Gastrocnemius medialis (tissue), 4 donors: ENCODE measurements around the gene PLCG2. TPM values are rescaled to one million over a fixed set of nuclear protein-coding genes. Genes with fewer than 3 reads are reported as not detected.

Experiments used
- ATAC-seq, 2 donors: fragments of 150-250 bp; one replicate each; pipeline ENCODE4 v1.9.1; 2016
- DNase-seq, 2 donors: peaks; one replicate each; pipeline ENCODE4 v3.0.0-alpha.2; 2019
- H3K27ac ChIP-seq, 4 donors: fragments of 200-600 bp; sonication (generic); 1 replicate in 1 of 4; 2 replicates in 3 of 4; pipeline ENCODE4 v1.5.1; 2016 to 2018; ENCODE audit warnings: mild to moderate bottlenecking in 2 of 4, moderate library complexity in 1 of 4
- H3K27me3 ChIP-seq, 3 donors: fragments of 200-600 bp; sonication (generic) in 2 of 3; 1 replicate in 1 of 3; 2 replicates in 2 of 3; pipeline versions ENCODE4 v1.5.1 to v1.6.0; 2016 to 2019; ENCODE audit warnings: mild to moderate bottlenecking in 1 of 3, moderate library complexity in 1 of 3
- H3K36me3 ChIP-seq, 2 donors: fragments of 200-600 bp; sonication (generic) in 1 of 2; one replicate each; pipeline ENCODE4 v1.5.1; 2017 to 2018
- H3K4me1 ChIP-seq, 2 donors: fragments of 200-600 bp; sonication (generic) in 1 of 2; one replicate each; pipeline ENCODE4 v1.5.1; 2016 to 2017; ENCODE audit warnings: mild to moderate bottlenecking in 2 of 2
- H3K4me3 ChIP-seq, 4 donors: fragments of 200-600 bp; sonication (generic) in 3 of 4; 1 replicate in 1 of 4; 2 replicates in 3 of 4; pipeline ENCODE4 v1.5.1; 2016 to 2019; ENCODE audit warnings: mild to moderate bottlenecking in 2 of 4
- H3K9me3 ChIP-seq, 3 donors: fragments of 200-600 bp; sonication (generic) in 2 of 3; 1 replicate in 1 of 3; 2 replicates in 2 of 3; pipeline ENCODE4 v1.5.1; 2016 to 2019
- CTCF ChIP-seq, 5 experiments: fragments of 450-650 bp in 3 of 5; fragments of 200-600 bp in 2 of 5; sonication (generic) in 2 of 5; IDR thresholded peaks in 4 of 5; conservative IDR thresholded peaks in 1 of 5; 1 replicate in 4 of 5; 2 replicates in 1 of 5; pipeline ENCODE4 v1.5.1; 2016 to 2019; ENCODE audit warnings: antibody characterized with exemption in 5 of 5, mild to moderate bottlenecking in 3 of 5, moderate library complexity in 3 of 5
- POLR2A ChIP-seq, 2 donors: fragments of 450-650 bp; IDR thresholded peaks; one replicate each; pipeline ENCODE4 v1.6.1; 2017; ENCODE audit warnings: antibody characterized with exemption in 2 of 2, mild to moderate bottlenecking in 2 of 2, moderate library complexity in 2 of 2
- in situ Hi-C, 4 donors: fragments of 200-750 bp; cut with MboI; loops; one replicate each; pipeline versions ENCODE4 v1.15.0 to v1.8.0; 2017; ENCODE audit warnings: low sequenced_read_pairs in 4 of 4
- intact Hi-C: fragments of 100-400 bp; cut with DNase I; formaldehyde crosslinking; loops from one replicate; pipeline ENCODE4 v1.15.1; 2023; ENCODE audit warnings: low total_unique reads
- total RNA-seq, 4 donors: library from RNA; depleted of rRNA; stranded (reverse); fragments of >200 nt; gene quantifications; one replicate each; pipeline versions ENCODE4 v1.1.0 to v1.2.3, GENCODE V29; 2016

Gene PLCG2
- total RNA-seq, 4 donors from 2014 or later = 1.8 to 3.0 (median 2.1) TPM

GRCh38 chr16:81869326-81869725 is 90.2 kb downstream of the PLCG2 start:
- Histone ChIP-seq H3K4me3 (no peak overlapping the region), H3K36me3 (no peaks in the 10 kb centered on the region), H3K27me3 (peaks cover 0 to 2% (median 0%) of the 10 kb centered on the region in 3 donors), H3K9me3 (no peaks in the 10 kb centered on the region), H3K4me1 (no peaks in the 10 kb centered on the region), H3K27ac (no peak overlapping the region)
- DNase-seq = no peak
- TF ChIP-seq POLR2A (IDR thresholded peaks at IDR 0.05) (no peak), CTCF (IDR thresholded peaks at IDR 0.05 in 4 of 5, conservative IDR thresholded peaks at IDR 0.05 in 1 of 5) (no peak)
- intact Hi-C loops (loop anchor here (10.0 kb wide), 1 partner anchor 95 kb away; the partner anchor contains the start of gene PLCG2), in situ Hi-C loops (no loop called here)
- ATAC-seq = no peak

GRCh38 chr16:81873206-81873605 is 94.1 kb downstream of the PLCG2 start:
- in situ Hi-C loops = no loop called here
- no peak for DNase-seq

DNA sequence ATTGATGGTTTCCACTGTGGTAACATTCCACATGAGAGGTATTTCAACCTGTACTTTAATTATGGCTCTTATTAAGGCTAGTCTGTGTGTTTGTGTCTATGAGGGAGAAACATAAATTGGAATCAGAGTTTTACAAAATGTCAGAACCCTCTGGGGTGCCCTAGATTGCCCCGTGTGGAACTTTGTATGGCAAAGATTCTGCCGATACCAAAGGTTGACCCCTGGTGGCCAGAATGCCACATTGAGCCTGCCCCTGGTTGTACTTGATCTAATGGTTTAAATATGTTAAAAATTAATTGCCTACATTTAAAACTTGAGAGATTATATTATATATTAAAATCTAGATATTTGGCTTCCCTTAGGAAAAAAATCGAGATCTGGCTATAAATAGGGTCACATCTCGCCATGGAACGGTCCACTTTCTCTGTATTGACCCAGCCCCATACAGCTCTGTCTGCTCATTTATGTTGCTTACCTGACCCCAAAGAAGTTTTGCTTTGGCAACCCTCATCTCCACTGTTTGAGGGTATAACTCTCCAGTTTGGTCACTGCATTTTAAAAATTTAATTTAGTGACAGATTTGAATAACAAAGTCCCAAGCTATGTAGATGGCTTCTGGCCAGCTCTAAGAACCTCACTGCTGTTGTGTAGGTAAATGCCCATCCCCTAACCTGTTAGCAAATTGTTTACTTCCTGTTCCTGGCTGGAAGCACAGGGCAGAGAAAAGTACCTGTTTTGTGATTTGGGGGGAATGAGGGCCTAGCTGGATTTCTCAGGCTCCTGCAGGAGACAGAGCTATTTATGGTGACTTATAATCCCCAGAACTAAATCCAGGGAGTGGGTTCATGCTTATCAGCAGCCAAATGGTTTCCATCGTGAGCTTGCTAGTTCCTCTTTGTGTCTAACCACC is 95.0 kb downstream of the PLCG2 start:
- Histone ChIP-seq H3K4me3 (no peak overlapping the region), H3K27me3 (no peaks in the 10 kb centered on the region), H3K36me3 (no peaks in the 10 kb centered on the region), H3K4me1 (no peaks in the 10 kb centered on the region), H3K9me3 (no peaks in the 10 kb centered on the region), H3K27ac (no peak overlapping the region)
- intact Hi-C loops (no loop called here), in situ Hi-C loops (no loop called here)
- ATAC-seq (no peak), DNase-seq (no peak)
- TF ChIP-seq CTCF (IDR thresholded peaks at IDR 0.05 in 4 of 5, conservative IDR thresholded peaks at IDR 0.05 in 1 of 5) = peak in 4 of 5 experiments; percentile 39 to 60 (median 46)
- TF ChIP-seq POLR2A (IDR thresholded peaks at IDR 0.05) = no peak

More at GRCh38 chr16:81873206-81873605, 94.1 kb downstream of the PLCG2 start:
- Histone ChIP-seq H3K27me3 (no peaks in the 10 kb centered on the region), H3K9me3 (no peaks in the 10 kb centered on the region), H3K36me3 (no peaks in the 10 kb centered on the region), H3K27ac (no peak overlapping the region), H3K4me1 (no peaks in the 10 kb centered on the region), H3K4me3 (no peak overlapping the region)
- ATAC-seq = no peak
- TF ChIP-seq POLR2A (IDR thresholded peaks at IDR 0.05) (no peak), CTCF (IDR thresholded peaks at IDR 0.05 in 4 of 5, conservative IDR thresholded peaks at IDR 0.05 in 1 of 5) (no peak)
- intact Hi-C loops = no loop called here

DNA sequence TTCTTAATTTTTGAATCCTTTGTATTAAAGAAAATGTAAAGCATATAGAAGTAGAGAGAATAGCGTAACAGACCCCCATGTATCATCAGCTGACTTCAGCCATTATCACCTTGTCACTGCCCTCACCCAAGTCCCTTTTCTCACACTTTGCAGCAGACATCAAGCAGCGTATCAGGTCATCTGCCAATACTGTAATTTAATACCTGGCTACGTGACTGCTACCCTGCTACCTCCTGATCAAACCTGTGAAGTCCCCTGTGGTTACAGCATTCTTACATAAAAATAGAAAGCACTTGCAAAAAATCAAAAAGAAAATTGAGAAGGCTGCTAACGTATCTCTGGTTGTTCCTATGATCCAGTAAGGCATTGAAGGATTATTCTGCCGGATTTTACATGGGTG is 96.4 kb downstream of the PLCG2 start:
- DNase-seq = no peak
- TF ChIP-seq CTCF (IDR thresholded peaks at IDR 0.05 in 4 of 5, conservative IDR thresholded peaks at IDR 0.05 in 1 of 5) (no peak), POLR2A (IDR thresholded peaks at IDR 0.05) (no peak)
- Histone ChIP-seq H3K27ac (no peak overlapping the region), H3K36me3 (no peaks in the 10 kb centered on the region), H3K4me1 (no peaks in the 10 kb centered on the region), H3K9me3 (no peaks in the 10 kb centered on the region), H3K4me3 (no peak overlapping the region), H3K27me3 (no peaks in the 10 kb centered on the region)
- ATAC-seq = no peak
- in situ Hi-C loops = loop anchor here in 1 of 4 donors (25.0 kb wide), 1 partner anchor 488 kb away; no protein-coding TSS in a partner anchor
- intact Hi-C loops = no loop called here
